GM15510 (cell line): ENCODE measurements around the gene OPN4.

Source experiments
- POLR2A ChIP-seq: IDR thresholded peaks from 3 replicates; pipeline ENCODE4 v1.6.1; 2011; ENCODE audit warnings: borderline replicate concordance; ENCODE audit not compliant: insufficient read length; ENCODE audit errors: extremely low read depth

The OPN4 gene

DNA sequence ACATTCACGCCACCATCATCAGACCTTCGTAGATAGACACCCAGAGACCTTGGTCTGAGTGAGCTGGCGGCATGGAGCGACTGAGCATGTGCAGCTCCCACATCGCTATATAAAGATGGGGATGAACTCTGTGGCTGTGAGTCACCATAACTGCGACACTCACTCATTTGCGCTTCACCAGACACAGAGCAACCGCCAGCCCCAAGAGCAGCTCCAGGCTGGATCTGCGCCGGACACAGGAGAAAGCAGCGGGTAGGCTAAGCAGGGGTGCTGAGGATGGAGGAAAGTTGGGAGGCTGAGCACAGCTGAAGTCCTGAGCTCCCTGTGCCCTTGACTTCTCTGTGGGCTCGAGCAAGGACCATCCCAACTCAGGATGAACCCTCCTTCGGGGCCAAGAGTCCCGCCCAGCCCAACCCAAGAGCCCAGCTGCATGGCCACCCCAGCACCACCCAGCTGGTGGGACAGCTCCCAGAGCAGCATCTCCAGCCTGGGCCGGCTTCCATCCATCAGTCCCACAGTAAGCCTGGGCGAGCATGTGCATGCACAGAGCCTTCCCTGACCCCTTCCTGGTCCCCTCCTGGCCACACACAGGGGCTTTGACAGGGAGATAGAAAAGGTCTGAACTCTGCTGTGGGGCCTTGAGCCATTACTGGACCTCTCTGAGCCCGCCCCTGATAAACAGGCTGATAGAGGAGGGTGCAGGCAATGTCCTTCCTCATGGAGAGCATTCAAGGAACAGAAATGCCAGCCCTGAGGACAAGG, at the start of gene OPN4:
Gene OPN4, plus strand, starts transcription at position 137 of the 762 bp plus-strand sequence. Its CDS starts 237 bp downstream, at position 374.
- TF ChIP-seq POLR2A, result no peak

GRCh38 chr10:86607674-86608073, 46.7 kb upstream of the OPN4 start:
- TF ChIP-seq POLR2A, result no peak

DNA sequence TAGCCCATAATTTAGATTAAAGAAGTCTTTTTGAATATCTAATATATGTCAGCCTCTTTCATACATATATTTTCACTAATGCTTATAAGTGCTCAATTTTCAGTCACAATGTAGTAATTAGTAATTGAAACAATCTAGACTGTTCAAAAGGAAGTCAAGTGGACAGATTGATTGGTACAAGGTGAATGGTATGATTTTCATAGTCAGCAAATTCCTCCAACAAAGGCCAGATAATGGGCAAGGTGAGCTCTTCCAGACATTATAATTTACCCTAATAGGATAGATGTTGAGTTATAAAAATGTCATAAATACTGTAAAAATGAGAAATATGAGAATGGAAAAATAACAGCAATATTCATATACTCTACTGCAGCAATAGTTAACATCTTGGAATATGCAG, 44.4 kb upstream of the OPN4 start:
- TF ChIP-seq POLR2A, result no peak

GRCh38 chr10:86611386-86611785, 43.0 kb upstream of the OPN4 start:
- no peak for TF ChIP-seq POLR2A

GRCh38 chr10:86613096-86613495, 41.3 kb upstream of the OPN4 start:
- no peak for TF ChIP-seq POLR2A

DNA sequence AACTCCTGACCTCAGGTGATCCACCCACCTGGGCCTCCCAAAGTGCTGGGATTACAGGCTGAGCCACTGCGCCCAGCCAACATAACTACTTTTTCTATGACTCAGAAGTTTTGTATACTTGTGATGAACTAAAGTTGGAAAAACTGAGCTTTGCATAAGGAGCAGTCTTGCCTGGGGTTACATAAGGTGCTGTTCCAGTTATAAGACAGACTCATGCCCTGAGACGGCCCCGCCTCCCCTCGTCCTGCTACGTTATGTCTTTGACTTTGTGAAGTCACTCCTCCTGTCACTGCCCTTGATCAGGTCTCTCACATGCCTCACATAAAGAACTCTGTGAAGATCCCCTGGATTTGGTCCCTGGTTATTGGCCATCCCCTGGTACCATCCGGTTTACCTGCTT, 40.4 kb upstream of the OPN4 start:
- TF ChIP-seq POLR2A, result no peak

DNA sequence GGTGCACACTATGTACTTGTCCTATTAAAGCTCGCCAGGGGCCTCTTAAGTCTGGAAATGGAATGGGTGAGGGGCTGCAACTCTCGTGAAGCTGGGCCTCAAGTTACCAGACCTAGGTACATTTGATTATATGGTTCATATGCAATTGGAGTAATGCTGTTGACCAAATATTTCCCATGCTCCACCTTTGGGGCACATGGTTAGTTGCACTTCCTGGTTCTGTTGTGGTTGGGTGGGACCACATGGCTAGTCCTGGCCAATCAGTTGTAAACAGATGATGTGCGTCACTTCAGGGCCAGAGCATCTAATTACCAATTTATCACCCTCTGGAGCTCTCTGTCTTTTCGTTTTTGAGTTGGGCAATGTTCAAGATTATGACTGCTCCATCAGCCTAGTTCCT, 39.5 kb upstream of the OPN4 start:
- TF ChIP-seq POLR2A, result no peak

DNA sequence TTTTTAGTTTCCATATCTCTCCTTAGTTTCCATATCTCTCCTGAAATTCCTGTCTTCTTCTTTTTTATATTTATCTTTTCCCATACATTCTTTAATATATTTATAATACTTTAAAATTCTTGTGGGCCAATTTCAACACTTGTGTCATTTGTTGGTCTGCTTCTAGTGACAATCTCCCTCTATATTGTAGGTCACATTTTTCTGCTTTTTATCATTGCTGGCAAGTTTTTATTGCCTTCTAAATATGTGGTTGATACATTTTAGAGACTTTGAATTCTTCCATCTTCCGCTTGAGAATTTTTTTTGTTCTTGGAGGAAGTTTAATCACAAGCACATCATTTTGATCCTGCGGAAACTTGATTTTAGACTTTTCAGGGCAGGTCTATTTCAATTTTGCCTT, 26.0 kb upstream of the OPN4 start:
- no peak for TF ChIP-seq POLR2A

- no peak for TF ChIP-seq POLR2A
These were observed 24.3 kb upstream of the OPN4 start for GRCh38 chr10:86630079-86630478.

- no peak for TF ChIP-seq POLR2A
These were observed 22.1 kb upstream of the OPN4 start for GRCh38 chr10:86632009-86632800.

GRCh38 chr10:86632951-86633350, 21.4 kb upstream of the OPN4 start:
- TF ChIP-seq POLR2A, result no peak

- TF ChIP-seq POLR2A, result no peak
These were observed 18.9 kb upstream of the OPN4 start for GRCh38 chr10:86635402-86635801.

- TF ChIP-seq POLR2A, result no peak
These were observed 18.0 kb upstream of the OPN4 start for GRCh38 chr10:86636311-86636710.

- no peak for TF ChIP-seq POLR2A
These were observed 12.3 kb upstream of the OPN4 start for GRCh38 chr10:86642021-86642420.

DNA sequence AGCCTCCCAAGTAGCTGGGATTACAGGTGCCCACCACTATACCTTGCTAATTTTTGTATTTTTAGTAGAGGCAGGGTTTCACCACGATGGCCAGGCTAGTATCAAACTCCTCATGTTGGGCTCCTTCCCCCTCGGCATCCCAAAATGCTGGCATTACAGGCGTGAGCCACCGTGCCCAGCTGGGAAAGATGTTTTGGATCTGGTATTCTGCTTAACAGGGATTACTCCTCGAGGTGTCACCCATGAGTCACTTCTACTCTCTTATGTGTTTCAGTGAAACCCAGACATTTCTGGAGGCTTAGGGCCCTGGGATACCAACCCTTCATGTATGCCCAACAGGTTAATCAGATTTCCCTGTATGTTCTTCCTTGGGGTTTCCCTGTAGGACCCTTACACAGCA, 11.8 kb upstream of the OPN4 start:
- TF ChIP-seq POLR2A, result no peak
